ENCODE measurements around the gene POLR3H. TPM values are rescaled to one million over a fixed set of nuclear protein-coding genes. Genes with fewer than 3 reads are reported as not detected.

The POLR3H gene
- total and polyA plus RNA-seq, 2 experiments from 2014 or later: 19.0 to 26.5 TPM

GRCh38 chr22:41587347-41587723 lies 43.1 kb upstream of the POLR3H start (continued):
- TF ChIP-seq ZNF462 (CRISPR knock-in tag; IDR thresholded peaks at IDR 0.05): no peak
- TF ChIP-seq, protein P1, sequence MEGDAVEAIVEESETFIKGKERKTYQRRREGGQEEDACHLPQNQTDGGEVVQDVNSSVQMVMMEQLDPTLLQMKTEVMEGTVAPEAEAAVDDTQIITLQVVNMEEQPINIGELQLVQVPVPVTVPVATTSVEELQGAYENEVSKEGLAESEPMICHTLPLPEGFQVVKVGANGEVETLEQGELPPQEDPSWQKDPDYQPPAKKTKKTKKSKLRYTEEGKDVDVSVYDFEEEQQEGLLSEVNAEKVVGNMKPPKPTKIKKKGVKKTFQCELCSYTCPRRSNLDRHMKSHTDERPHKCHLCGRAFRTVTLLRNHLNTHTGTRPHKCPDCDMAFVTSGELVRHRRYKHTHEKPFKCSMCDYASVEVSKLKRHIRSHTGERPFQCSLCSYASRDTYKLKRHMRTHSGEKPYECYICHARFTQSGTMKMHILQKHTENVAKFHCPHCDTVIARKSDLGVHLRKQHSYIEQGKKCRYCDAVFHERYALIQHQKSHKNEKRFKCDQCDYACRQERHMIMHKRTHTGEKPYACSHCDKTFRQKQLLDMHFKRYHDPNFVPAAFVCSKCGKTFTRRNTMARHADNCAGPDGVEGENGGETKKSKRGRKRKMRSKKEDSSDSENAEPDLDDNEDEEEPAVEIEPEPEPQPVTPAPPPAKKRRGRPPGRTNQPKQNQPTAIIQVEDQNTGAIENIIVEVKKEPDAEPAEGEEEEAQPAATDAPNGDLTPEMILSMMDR (conservative IDR thresholded peaks at IDR 0.05; ENCODE audit: low read depth in 2 of 2): no peak

DNA sequence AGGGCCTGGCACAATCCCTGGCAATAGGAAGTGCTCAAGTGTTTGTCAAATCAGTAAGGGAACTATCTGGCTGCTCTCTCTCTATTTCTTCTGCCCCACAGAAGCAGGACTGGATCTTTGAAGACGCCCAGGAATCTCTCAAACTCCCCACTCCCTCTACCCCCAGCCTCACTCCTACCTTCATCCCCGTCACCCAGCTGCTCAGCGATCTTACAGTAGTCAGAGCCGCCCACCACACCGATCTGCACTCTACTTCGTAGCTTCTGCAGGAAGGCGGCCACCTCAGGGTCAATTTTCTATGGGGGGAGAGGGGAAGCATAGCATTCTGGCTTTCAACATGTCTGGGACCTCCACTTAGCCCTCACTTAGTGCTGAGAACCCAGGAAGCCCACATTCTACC lies 41.6 kb upstream of the POLR3H start:
- Histone ChIP-seq H3K27me3 (ENCODE audit: insufficient read depth) (no peaks in the 10 kb centered on the region), H3K27ac (ENCODE audit: low read depth) (no peak overlapping the region), H3K4me2 (no peak overlapping the region), H3K79me2 (replicated peaks; ENCODE audit: insufficient read depth) (no peaks in the 10 kb centered on the region), H3K36me3 (ENCODE audit: insufficient read depth) (no peaks in the 10 kb centered on the region), H3K9me2 (ENCODE audit: insufficient read depth) (no peaks in the 10 kb centered on the region), H3K4me3 (no peak overlapping the region), H3F3A (replicated peaks; ENCODE audit: low read depth) (0 out of 2 replicates have a peak, but pooled peaks cover 4% of the 10 kb centered on the region), H2AFZ (no peak overlapping the region), H4K20me1 (replicated peaks; ENCODE audit: insufficient read depth) (no peaks in the 10 kb centered on the region), H3K4me1 (ENCODE audit: insufficient read depth) (peaks cover 6% of the 10 kb centered on the region)
- Mint-ChIP-seq H3K36me3 (ENCODE audit: low read depth) (peaks cover 3% of the 10 kb centered on the region; the same call in 1 of the 3 replicates), H3K27ac (no peak overlapping the region), H3K4me3 (no peak overlapping the region), H3K27me3 (ENCODE audit: insufficient read depth, low read depth, poor library complexity) (peaks cover 7% of the 10 kb centered on the region), H3K4me1 (peaks cover 6% of the 10 kb centered on the region; the same call in 2 of the 3 replicates), H3K9me3 (no peaks in the 10 kb centered on the region)
- ATAC-seq: no peak
- DNase-seq (ENCODE audit: low spot score): no peak
- TF ChIP-seq, protein P2, sequence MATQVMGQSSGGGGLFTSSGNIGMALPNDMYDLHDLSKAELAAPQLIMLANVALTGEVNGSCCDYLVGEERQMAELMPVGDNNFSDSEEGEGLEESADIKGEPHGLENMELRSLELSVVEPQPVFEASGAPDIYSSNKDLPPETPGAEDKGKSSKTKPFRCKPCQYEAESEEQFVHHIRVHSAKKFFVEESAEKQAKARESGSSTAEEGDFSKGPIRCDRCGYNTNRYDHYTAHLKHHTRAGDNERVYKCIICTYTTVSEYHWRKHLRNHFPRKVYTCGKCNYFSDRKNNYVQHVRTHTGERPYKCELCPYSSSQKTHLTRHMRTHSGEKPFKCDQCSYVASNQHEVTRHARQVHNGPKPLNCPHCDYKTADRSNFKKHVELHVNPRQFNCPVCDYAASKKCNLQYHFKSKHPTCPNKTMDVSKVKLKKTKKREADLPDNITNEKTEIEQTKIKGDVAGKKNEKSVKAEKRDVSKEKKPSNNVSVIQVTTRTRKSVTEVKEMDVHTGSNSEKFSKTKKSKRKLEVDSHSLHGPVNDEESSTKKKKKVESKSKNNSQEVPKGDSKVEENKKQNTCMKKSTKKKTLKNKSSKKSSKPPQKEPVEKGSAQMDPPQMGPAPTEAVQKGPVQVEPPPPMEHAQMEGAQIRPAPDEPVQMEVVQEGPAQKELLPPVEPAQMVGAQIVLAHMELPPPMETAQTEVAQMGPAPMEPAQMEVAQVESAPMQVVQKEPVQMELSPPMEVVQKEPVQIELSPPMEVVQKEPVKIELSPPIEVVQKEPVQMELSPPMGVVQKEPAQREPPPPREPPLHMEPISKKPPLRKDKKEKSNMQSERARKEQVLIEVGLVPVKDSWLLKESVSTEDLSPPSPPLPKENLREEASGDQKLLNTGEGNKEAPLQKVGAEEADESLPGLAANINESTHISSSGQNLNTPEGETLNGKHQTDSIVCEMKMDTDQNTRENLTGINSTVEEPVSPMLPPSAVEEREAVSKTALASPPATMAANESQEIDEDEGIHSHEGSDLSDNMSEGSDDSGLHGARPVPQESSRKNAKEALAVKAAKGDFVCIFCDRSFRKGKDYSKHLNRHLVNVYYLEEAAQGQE (IDR thresholded peaks at IDR 0.05; ENCODE audit: unreplicated experiment): no peak
- TF ChIP-seq, protein P1 (conservative IDR thresholded peaks at IDR 0.05; ENCODE audit: low read depth in 2 of 2): no peak
- TF ChIP-seq ZNF331 (CRISPR knock-in tag; IDR thresholded peaks at IDR 0.05; ENCODE audit: low read depth) (no peak), ZNF114 (CRISPR knock-in tag; IDR thresholded peaks at IDR 0.05) (no peak), ETS1 (IDR thresholded peaks at IDR 0.05) (no peak), EZH2phosphoT487 (IDR thresholded peaks at IDR 0.05; ENCODE audit: unreplicated experiment) (no peak), CREB1 (CRISPR knock-in tag; IDR thresholded peaks at IDR 0.05; ENCODE audit: low read depth) (no peak)
